GM21423 (cell line): ENCODE measurements around the gene TLE3.

Experiments
- ATAC-seq: cut with Tn5 transposase; IDR thresholded peaks from one replicate; pipeline ENCODE4 v1.9.1; 2021; ENCODE audit warnings: mild to moderate bottlenecking, moderate library complexity; ENCODE audit not compliant: unreplicated experiment

TLE3 gene

GRCh38 chr15:70065006-70065722 is 32.6 kb downstream of the TLE3 start:
- ATAC-seq, result no peak

GRCh38 chr15:70064441-70064840 is 33.3 kb downstream of the TLE3 start:
- no peak for ATAC-seq

GRCh38 chr15:70063980-70064379 is 33.7 kb downstream of the TLE3 start:
- ATAC-seq, result no peak

GRCh38 chr15:70063261-70063925 is 34.3 kb downstream of the TLE3 start:
- ATAC-seq, result no peak

- no peak for ATAC-seq
Observed at GRCh38 chr15:70062321-70062956, 35.3 kb downstream of the TLE3 start.

GRCh38 chr15:70061696-70062270 is 35.9 kb downstream of the TLE3 start:
- ATAC-seq, result no peak

- ATAC-seq, result no peak
Observed at GRCh38 chr15:70060993-70061305, 36.8 kb downstream of the TLE3 start.

- ATAC-seq, result no peak
Observed at GRCh38 chr15:70060214-70060992, 37.3 kb downstream of the TLE3 start.

GRCh38 chr15:70059476-70060213 is 38.1 kb downstream of the TLE3 start:
- ATAC-seq, result no peak

GRCh38 chr15:70058642-70059360 is 38.9 kb downstream of the TLE3 start:
- ATAC-seq, result no peak

- no peak for ATAC-seq
Observed at GRCh38 chr15:70057931-70058641, 39.6 kb downstream of the TLE3 start.

GRCh38 chr15:70056091-70056680 is 41.5 kb downstream of the TLE3 start:
- ATAC-seq, result no peak

- no peak for ATAC-seq
Observed at GRCh38 chr15:70055601-70056051, 42.1 kb downstream of the TLE3 start.

- ATAC-seq, result no peak
Observed at GRCh38 chr15:70054884-70055387, 42.8 kb downstream of the TLE3 start.

- ATAC-seq, result no peak
Observed at GRCh38 chr15:70054366-70054765, 43.4 kb downstream of the TLE3 start.

- ATAC-seq, result no peak
Observed at GRCh38 chr15:70053716-70054229, 43.9 kb downstream of the TLE3 start.

- ATAC-seq, result no peak
Observed at GRCh38 chr15:70053001-70053715, 44.6 kb downstream of the TLE3 start.
